Measurements from ENCODE around the gene SEMA3C.

DNA sequence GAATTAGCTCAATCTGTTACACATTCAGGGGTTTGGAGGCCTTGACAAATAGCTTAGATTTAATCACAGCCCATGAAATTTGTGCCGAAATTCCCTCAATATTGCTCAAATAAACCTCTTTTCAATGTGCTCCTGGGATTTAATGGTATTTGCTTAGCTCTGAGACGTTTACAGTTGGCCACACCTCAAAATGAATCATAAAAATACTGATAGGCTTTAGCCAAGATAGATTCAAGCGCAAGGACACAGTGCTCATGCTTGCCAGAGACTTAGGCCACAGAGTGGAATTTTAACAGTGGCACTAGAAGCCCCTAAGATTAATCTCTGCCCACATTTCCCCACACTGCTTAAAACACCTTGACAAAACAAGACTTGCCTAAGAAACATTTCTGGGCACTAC lies 2.3 kb upstream of the SEMA3C start:
- TF ChIP-seq, protein P1, sequence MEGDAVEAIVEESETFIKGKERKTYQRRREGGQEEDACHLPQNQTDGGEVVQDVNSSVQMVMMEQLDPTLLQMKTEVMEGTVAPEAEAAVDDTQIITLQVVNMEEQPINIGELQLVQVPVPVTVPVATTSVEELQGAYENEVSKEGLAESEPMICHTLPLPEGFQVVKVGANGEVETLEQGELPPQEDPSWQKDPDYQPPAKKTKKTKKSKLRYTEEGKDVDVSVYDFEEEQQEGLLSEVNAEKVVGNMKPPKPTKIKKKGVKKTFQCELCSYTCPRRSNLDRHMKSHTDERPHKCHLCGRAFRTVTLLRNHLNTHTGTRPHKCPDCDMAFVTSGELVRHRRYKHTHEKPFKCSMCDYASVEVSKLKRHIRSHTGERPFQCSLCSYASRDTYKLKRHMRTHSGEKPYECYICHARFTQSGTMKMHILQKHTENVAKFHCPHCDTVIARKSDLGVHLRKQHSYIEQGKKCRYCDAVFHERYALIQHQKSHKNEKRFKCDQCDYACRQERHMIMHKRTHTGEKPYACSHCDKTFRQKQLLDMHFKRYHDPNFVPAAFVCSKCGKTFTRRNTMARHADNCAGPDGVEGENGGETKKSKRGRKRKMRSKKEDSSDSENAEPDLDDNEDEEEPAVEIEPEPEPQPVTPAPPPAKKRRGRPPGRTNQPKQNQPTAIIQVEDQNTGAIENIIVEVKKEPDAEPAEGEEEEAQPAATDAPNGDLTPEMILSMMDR (IDR thresholded peaks at IDR 0.05) = no peak
- TF ChIP-seq POLR2A (IDR thresholded peaks at IDR 0.05) = no peak

Data from upper lobe of left lung (tissue), 4 donors.